ENCODE results near the gene BCL11A.

Gene BCL11A

GRCh38 chr2:60529785-60530627 lies 23.4 kb downstream of the BCL11A start:
- H3K4me1 Mint-ChIP-seq (ENCODE audit: low read depth): peaks cover 35% of the 10 kb centered on the region
- H3K27ac Mint-ChIP-seq: peak overlapping the region; percentile 6
- no peaks in the 10 kb centered on the region for H3K36me3 Mint-ChIP-seq (ENCODE audit: low read depth)
- peaks cover 38% of the 10 kb centered on the region for H3K27me3 Mint-ChIP-seq
- H3K9me3 Mint-ChIP-seq: no peaks in the 10 kb centered on the region
- no peak overlapping the region for H3K4me3 Mint-ChIP-seq

- Mint-ChIP-seq H3K9me3 (no peaks in the 10 kb centered on the region), H3K27ac (peak overlapping the region; percentile 59), H3K4me3 (no peak overlapping the region), H3K4me1 (ENCODE audit: low read depth) (peaks cover 32% of the 10 kb centered on the region), H3K36me3 (ENCODE audit: low read depth) (no peaks in the 10 kb centered on the region), H3K27me3 (peaks cover 35% of the 10 kb centered on the region)
These were observed 24.2 kb downstream of the BCL11A start for GRCh38 chr2:60529136-60529784.

GRCh38 chr2:60528281-60529020 lies 25.0 kb downstream of the BCL11A start:
- peaks cover 35% of the 10 kb centered on the region for H3K27me3 Mint-ChIP-seq
- H3K9me3 Mint-ChIP-seq: no peaks in the 10 kb centered on the region
- H3K4me1 Mint-ChIP-seq (ENCODE audit: low read depth): peaks cover 31% of the 10 kb centered on the region
- H3K36me3 Mint-ChIP-seq (ENCODE audit: low read depth): no peaks in the 10 kb centered on the region
- H3K27ac Mint-ChIP-seq: no peak overlapping the region
- no peak overlapping the region for H3K4me3 Mint-ChIP-seq

GRCh38 chr2:60527762-60528161 lies 25.7 kb downstream of the BCL11A start:
- H3K4me1 Mint-ChIP-seq (ENCODE audit: low read depth): peaks cover 31% of the 10 kb centered on the region
- H3K27ac Mint-ChIP-seq: no peak overlapping the region
- H3K4me3 Mint-ChIP-seq: no peak overlapping the region
- no peaks in the 10 kb centered on the region for H3K36me3 Mint-ChIP-seq (ENCODE audit: low read depth)
- H3K9me3 Mint-ChIP-seq: no peaks in the 10 kb centered on the region
- H3K27me3 Mint-ChIP-seq: peaks cover 31% of the 10 kb centered on the region

GRCh38 chr2:60526623-60527022 lies 26.8 kb downstream of the BCL11A start:
- Mint-ChIP-seq H3K4me1 (ENCODE audit: low read depth) (peaks cover 24% of the 10 kb centered on the region), H3K27ac (no peak overlapping the region), H3K9me3 (no peaks in the 10 kb centered on the region), H3K4me3 (no peak overlapping the region), H3K27me3 (peaks cover 25% of the 10 kb centered on the region), H3K36me3 (ENCODE audit: low read depth) (no peaks in the 10 kb centered on the region)

- peaks cover 25% of the 10 kb centered on the region for H3K27me3 Mint-ChIP-seq
- H3K4me1 Mint-ChIP-seq (ENCODE audit: low read depth): peaks cover 26% of the 10 kb centered on the region
- H3K36me3 Mint-ChIP-seq (ENCODE audit: low read depth): no peaks in the 10 kb centered on the region
- no peak overlapping the region for H3K27ac Mint-ChIP-seq
- no peaks in the 10 kb centered on the region for H3K9me3 Mint-ChIP-seq
- no peak overlapping the region for H3K4me3 Mint-ChIP-seq
These were observed 27.6 kb downstream of the BCL11A start for GRCh38 chr2:60525899-60526298.

GRCh38 chr2:60524874-60525273 lies 28.6 kb downstream of the BCL11A start:
- Mint-ChIP-seq H3K36me3 (ENCODE audit: low read depth) (no peaks in the 10 kb centered on the region), H3K27ac (no peak overlapping the region), H3K9me3 (no peaks in the 10 kb centered on the region), H3K4me1 (ENCODE audit: low read depth) (peaks cover 18% of the 10 kb centered on the region), H3K4me3 (no peak overlapping the region), H3K27me3 (peaks cover 17% of the 10 kb centered on the region)

GRCh38 chr2:60523963-60524362 lies 29.5 kb downstream of the BCL11A start:
- H3K4me1 Mint-ChIP-seq (ENCODE audit: low read depth): peaks cover 17% of the 10 kb centered on the region
- peaks cover 12% of the 10 kb centered on the region for H3K27me3 Mint-ChIP-seq
- no peak overlapping the region for H3K4me3 Mint-ChIP-seq
- H3K27ac Mint-ChIP-seq: no peak overlapping the region
- no peaks in the 10 kb centered on the region for H3K9me3 Mint-ChIP-seq
- H3K36me3 Mint-ChIP-seq (ENCODE audit: low read depth): no peaks in the 10 kb centered on the region

GRCh38 chr2:60522462-60522861 lies 31.0 kb downstream of the BCL11A start:
- H3K4me3 Mint-ChIP-seq: no peak overlapping the region
- H3K36me3 Mint-ChIP-seq (ENCODE audit: low read depth): no peaks in the 10 kb centered on the region
- H3K27ac Mint-ChIP-seq: no peak overlapping the region
- H3K4me1 Mint-ChIP-seq (ENCODE audit: low read depth): peaks cover 22% of the 10 kb centered on the region
- no peaks in the 10 kb centered on the region for H3K9me3 Mint-ChIP-seq
- peaks cover 4% of the 10 kb centered on the region for H3K27me3 Mint-ChIP-seq

- no peaks in the 10 kb centered on the region for H3K36me3 Mint-ChIP-seq (ENCODE audit: low read depth)
- H3K4me3 Mint-ChIP-seq: no peak overlapping the region
- H3K27me3 Mint-ChIP-seq: peaks cover 7% of the 10 kb centered on the region
- no peaks in the 10 kb centered on the region for H3K9me3 Mint-ChIP-seq
- H3K27ac Mint-ChIP-seq: peak overlapping the region; percentile 39
- H3K4me1 Mint-ChIP-seq (ENCODE audit: low read depth): peaks cover 27% of the 10 kb centered on the region
These were observed 31.8 kb downstream of the BCL11A start for GRCh38 chr2:60521626-60522025.

- no peaks in the 10 kb centered on the region for H3K36me3 Mint-ChIP-seq (ENCODE audit: low read depth)
- peaks cover 11% of the 10 kb centered on the region for H3K27me3 Mint-ChIP-seq
- H3K9me3 Mint-ChIP-seq: no peaks in the 10 kb centered on the region
- no peak overlapping the region for H3K27ac Mint-ChIP-seq
- peaks cover 29% of the 10 kb centered on the region for H3K4me1 Mint-ChIP-seq (ENCODE audit: low read depth)
- H3K4me3 Mint-ChIP-seq: no peak overlapping the region
These were observed 32.4 kb downstream of the BCL11A start for GRCh38 chr2:60520917-60521539.

- Mint-ChIP-seq H3K36me3 (ENCODE audit: low read depth) (no peaks in the 10 kb centered on the region), H3K27ac (no peak overlapping the region), H3K9me3 (no peaks in the 10 kb centered on the region), H3K27me3 (peaks cover 11% of the 10 kb centered on the region), H3K4me3 (no peak overlapping the region), H3K4me1 (ENCODE audit: low read depth) (peaks cover 29% of the 10 kb centered on the region)
These were observed 33.1 kb downstream of the BCL11A start for GRCh38 chr2:60520151-60520876.

- Mint-ChIP-seq H3K4me1 (ENCODE audit: low read depth) (peaks cover 34% of the 10 kb centered on the region), H3K36me3 (ENCODE audit: low read depth) (no peaks in the 10 kb centered on the region), H3K27ac (no peak overlapping the region)
These were observed 34.1 kb downstream of the BCL11A start for GRCh38 chr2:60519231-60519863.

GRCh38 chr2:60518567-60518966 lies 34.9 kb downstream of the BCL11A start:
- Mint-ChIP-seq H3K9me3 (no peaks in the 10 kb centered on the region), H3K4me1 (ENCODE audit: low read depth) (peaks cover 36% of the 10 kb centered on the region), H3K4me3 (no peak overlapping the region), H3K36me3 (ENCODE audit: low read depth) (no peaks in the 10 kb centered on the region), H3K27me3 (peaks cover 12% of the 10 kb centered on the region), H3K27ac (peak overlapping the region; percentile 28)

More at GRCh38 chr2:60519231-60519863, 34.1 kb downstream of the BCL11A start:
- H3K27me3 Mint-ChIP-seq: peaks cover 11% of the 10 kb centered on the region
- no peak overlapping the region for H3K4me3 Mint-ChIP-seq
- H3K9me3 Mint-ChIP-seq: no peaks in the 10 kb centered on the region

Data from stimulated activated naive CD8-positive, alpha-beta T cell treated with anti-CD3 and anti-CD28 coated beads, Interleukin-15, Interleukin-2, amounts not matched to agents 100 ng/mL and 50 ng/mL, for 24 hours (primary cell).